HG02678 (cell line): ENCODE results near the gene CDC42SE2.
"Not testable (repeated sequence)": the region's sequence is repeated elsewhere in the genome, so short reads cannot be mapped to it uniquely, and the experiment has no call there.

Source experiments
- ATAC-seq: cut with Tn5 transposase; IDR thresholded peaks from one replicate; pipeline ENCODE4 v1.9.1; 2021; ENCODE audit warnings: mild to moderate bottlenecking, moderate library complexity; ENCODE audit not compliant: unreplicated experiment

CDC42SE2 gene

DNA sequence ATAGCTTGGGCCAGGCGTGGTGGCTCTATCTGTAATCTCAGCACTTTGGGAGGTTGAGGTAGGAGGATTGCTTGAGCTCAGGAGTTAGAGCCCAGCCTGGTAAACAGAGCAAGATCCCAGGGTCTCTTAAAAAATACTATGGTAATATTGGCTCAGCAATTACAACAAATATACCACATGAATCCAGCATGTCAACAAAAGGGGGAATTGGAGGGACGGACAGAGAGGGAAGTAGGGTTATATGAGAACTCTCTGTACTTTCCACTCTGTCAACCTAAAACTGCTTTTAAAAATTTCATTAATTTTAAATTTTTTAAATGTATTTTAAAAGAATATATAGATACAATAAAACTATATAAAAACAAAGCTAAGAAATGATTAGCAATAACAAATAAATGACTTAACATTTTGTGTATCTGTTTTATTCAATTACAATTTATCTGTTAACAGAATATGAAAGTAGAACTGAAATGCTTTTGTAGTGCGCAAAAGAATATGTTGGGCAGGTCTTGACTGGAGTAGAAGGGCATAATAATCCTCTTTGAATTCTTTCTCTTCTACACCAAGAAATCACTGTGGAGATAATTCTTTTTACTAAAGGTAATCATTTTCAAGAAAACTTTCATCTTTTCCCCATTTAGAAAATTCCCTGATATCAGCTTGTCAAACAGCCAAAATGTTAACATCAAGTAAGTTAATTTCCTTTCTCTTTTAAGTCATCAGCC lies 12.9 kb upstream of the CDC42SE2 start:
- ATAC-seq, result no peak

DNA sequence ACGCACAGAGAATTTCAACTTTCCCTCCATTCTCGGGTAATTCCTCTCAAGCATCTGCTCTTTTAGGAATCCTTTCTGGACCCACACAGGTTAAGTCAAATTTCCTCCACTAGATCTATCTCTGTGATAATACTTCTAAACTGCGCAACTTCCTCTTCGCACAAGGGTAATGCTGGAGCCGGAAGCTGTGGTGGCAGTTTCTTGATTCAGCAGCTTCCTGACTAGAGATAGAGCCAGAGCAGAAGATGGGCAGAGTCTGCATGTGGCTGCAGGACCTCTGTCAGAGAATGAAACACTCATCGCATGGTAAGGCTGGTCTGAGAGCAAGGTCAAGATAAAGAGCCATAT lies 11.1 kb upstream of the CDC42SE2 start:
- peak; percentile 88 for ATAC-seq

DNA sequence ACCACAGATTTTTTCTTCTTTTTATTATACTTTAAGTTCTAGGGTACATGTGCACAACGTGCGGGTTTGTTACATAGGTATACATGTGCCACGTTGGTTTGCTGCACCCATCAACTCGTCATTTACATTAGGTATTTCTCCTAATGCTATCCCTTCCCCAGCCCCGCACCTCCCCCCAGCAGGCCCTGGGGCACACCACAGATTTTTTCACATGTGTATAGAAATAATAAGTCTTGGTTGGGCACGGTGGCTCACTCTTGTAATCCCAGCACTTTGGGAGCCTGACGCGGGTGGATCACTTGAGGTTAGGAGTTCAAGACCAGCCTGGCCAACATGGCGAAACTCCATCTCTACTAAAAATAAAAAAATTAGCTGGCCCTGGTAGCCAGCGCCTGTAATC lies 9.8 kb upstream of the CDC42SE2 start:
- ATAC-seq, result not testable (repeated sequence)

DNA sequence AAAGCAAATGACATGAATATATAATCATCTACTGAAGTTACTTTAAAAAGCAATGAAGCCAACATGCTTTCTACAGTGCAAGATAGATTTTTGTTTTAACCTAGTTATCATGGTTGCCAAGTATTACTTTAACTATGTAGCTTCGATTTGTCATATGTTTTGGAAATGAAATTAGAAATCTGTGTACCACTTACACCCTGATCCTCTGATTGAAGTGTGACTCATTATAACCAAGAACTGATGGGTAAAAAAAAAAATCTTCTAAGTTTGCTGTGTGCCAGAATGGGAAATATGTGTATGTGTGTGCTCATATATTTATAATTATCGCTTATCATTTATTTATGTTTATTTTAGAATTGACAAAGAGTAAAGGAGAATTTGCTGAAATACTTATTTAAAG lies 9.1 kb upstream of the CDC42SE2 start:
- ATAC-seq, result no peak

DNA sequence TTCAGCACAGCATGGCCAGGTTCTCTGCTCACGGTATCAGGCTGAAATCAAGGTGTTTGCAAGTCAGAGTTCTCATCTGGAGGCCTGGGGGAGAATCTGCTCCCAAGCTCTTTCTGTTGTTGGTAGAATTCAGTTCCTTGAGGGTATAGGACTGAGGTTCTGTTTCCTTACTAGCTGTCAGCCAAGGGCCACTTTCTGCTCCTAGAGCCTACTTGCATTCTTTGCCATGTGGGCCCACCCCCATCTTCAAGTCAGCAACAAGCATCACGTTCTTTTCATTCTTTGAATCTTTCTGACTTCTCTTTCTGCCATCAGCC lies 7.4 kb upstream of the CDC42SE2 start:
- ATAC-seq, result no peak

DNA sequence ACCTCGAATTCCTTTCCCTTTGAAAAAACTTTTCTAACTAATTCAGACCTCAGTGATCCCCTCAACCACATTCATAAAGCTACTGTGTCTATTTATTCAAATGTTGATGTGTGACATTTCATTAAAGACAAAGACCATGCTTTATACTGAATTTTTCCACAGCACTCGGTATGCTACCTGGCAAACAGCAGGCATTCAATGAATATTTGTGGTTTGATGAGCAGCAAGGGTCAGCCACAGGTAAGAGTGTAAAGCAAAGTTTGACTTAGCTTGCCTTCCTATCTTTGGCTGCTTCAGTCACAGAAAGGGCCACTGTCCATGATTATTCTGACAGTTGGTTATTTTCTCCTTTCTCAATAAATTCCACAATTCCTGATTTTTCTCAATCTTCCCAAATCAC lies 5.1 kb upstream of the CDC42SE2 start:
- ATAC-seq, result no peak

DNA sequence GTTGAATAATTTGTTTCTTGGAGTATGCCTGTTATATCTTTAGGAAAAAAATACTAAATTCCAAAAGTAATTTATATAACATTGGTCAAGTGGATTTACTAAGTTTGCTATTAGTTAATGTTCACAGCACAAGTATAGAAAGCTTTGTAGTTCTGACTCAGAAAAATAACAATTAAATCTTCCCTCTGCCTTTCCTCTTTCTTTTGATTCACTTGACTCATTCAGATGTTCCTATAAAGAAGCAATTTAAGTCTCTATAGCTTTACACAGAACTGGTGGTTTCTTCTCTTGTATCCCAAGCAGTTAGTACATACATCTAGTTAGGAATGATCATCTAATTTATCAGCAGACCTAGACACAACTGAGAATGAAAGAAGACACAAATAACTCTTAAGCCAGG lies 4.5 kb upstream of the CDC42SE2 start:
- ATAC-seq, result no peak

DNA sequence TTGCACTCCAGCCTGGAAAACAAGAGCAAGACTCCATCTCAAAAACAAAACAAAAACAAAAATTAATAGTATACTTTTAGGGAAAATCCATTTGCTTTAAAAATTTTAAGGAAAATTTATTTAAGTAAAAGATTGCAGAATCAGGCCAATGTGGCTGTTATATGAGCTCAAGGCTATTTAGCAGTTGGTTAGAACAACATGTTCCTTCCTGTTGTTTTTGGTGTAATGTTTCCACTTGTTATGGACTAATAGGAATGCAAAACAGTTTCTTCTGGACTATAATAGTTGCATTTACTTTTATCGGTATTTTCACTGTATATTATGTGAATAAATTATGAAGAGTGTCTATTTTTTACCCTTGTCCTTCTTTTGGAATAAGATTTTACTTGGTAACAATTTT lies 3.0 kb upstream of the CDC42SE2 start:
- no peak for ATAC-seq

DNA sequence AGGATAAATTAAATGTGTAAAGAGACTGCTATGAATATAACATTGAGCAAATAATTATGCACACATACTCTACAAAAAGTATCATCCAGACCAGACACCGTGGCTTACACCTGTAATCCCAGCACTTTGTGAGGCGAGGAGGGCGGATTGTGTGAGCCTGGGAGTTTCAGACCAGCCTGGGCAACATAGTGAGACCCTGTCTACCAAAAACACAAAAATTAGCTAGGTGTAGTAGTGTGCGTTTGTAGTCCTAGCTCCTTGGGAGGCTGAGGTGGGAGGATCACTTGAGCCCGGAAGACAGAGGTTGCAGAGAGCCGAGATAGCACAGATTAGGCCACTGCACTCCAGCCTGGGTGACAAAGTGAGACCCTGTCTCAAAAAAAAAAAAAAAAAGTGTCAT lies 2.4 kb upstream of the CDC42SE2 start:
- no peak for ATAC-seq

DNA sequence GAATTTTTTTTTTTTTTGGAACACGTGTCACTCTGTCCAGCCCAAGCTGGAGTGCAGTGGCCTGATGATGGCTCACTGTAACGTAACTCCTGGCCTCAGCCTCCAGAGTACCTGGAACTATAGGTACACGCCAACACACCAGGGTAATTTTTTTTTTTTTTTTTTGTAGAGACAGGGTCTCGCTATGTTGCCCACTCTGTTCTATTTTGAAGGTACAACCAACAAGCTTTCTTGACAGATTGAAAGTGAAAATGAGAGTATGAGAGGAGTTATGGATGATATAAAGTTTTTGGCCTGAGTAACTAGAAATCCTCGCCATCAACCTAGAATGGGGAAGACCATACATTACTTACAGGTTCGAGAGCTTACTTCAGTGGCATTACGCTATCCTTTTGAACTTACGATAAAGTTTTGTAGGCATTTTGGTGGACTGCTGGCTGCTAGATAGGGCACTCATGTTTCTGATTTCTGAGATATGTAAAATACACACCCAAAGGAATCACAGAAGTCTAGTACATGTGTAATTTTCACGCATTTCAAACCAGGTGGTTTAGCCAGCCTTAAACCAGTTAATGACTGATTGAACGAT lies 806 bp upstream of the CDC42SE2 start:
- peak; percentile 11 for ATAC-seq

DNA sequence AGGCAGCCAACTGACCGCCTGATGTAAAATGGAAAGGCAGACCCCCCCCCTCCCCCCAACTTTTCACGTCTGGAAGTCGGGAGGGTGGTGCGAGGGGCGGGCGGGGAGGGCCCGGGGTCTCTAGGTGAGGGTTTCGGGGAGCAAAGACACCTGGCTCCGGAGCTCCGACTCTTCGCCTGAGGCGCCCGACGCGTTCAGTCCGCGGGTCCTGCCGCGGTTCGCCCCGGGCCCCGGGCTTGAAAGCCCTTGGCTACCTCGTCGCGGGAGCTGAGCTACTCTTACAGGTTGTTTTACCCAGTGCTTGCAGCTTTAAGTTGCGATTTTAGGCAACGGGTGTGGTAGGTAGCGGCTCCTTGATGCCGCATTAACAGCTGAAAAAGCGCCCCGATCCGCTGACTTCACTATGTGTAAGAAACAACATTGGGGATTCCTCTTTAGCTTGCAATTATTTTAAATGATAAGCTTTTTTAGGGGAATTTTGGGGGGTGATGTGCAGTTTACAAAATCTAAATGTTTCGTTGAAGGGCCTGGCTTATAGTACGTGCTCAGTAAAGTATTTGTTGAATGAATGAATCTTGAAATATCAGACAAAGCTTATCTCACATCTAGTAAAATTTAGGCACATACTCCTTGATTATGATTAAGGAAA lies 722 bp downstream of the CDC42SE2 start:
- no peak for ATAC-seq

DNA sequence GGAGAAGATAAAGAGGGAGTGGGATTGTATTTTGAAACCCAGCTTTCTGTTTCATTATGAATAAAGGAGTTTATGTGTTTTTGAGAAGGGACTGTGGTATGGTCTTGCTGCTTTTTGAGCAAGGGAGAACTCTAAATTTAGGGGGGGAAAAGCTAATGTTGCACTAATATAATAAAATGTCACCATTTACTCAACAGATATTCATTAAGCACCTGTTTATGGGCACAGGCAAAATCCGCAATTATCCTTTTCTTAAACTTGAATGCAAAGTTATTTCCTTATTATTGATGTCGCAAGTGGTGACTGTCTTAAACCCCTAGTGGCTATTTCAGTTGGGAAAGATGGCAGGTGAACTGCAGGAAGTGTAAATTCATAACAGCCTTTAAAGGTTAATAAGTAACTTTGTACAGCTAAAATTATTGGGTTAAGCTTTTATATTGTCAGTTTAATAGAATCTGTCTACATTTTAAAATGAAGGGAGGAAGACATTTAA lies 1.5 kb downstream of the CDC42SE2 start:
- peak; percentile 27 for ATAC-seq

DNA sequence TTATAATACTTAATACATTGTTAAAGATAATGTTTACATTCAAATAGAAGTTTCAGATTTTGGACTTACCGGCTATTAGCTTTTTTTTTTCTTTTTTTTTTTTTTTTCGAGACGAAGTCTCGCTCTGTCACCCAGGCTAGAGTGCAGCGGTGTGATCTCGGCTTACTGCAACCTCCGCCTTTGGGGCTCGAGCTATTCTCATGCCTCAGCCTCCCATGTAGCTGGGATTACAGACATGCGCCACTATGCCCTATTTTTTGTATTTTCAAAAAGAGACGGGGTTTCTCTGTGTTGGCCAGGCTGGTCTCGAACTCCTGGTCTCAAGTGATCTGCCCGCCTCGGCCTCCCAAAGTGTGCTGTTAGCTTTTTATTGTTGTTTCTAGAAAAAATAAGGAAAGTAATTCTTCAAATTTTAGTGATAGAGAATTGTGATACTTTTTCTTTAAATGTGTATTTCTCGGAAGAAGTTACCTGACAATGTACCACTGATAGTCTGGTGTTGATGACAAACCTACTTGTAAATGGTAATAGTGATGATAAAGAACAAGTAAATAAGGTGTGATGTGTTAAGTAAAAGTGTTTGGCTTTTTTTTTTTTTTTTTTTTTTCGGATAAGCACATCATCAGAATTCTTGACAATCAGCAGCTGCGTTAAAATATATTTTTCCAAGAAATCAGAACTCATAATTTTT lies 2.7 kb downstream of the CDC42SE2 start:
- no peak for ATAC-seq

DNA sequence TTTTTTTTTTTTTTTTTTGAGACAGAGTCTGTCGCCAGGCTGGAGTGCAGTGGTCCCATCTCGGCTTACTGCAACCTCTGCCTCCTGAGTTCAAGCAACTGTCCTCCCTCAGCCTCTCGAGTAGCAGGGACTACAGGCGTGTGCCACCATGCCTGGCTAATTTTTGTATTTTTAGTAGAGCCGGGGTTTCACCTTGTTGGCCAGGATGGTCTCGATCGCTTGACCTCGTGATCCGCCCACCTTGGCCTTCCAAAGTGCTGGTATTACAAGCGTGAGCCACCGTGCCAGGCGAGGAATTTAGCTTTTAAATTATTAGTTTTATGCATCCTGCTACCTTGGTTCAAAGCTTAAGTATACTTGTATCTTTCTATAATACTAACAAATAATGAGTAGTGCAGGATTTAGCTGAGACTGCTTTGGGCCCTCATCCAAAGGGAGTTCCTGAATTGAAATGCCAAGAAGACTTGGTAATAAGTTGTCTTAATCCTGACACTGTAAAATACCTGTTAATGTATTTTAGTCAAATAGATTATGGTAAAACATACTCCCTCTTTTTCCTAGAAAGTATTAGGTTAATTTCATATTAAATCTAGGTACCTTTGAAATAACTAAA lies 5.0 kb downstream of the CDC42SE2 start:
- ATAC-seq, result no peak

DNA sequence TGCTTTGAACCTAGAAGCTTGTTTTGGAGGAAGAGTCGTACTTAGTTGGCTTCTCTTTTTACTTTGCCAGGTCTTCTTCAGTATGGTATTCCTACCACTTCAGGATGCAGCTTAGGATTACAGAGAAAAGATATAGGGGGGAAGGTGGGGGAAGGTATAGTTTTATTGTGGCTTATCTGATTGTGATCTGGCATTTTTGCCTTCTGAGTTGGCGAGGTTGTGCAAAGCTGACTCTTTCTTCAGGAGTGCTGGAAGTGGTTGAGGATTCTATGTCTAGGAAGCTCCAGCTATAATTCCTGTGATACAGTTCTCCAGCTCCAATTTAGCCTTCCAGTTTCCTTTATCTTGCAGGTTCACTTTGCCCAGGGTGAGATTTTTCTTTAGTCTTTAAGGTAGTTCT lies 7.0 kb downstream of the CDC42SE2 start:
- ATAC-seq, result no peak

DNA sequence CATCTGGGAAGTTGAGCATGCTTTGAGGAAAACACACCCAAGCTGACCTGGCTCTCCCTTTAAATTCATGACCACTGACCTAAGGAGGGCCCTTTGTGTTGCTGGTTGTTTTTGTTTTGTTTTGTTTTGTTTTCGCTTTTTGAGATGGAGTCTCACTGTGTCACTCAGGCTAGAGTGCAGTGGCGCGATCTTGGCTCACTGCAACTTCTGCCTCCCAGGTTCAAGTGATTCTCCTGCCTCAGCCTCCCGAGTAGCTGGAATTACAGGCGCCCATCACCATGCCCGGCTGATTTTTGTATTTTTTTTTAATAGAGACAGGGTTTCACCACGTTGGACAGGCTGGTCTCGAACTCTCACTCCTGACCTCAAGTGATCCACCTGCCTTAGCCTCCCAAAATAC lies 8.0 kb downstream of the CDC42SE2 start:
- ATAC-seq, result not testable (repeated sequence)

DNA sequence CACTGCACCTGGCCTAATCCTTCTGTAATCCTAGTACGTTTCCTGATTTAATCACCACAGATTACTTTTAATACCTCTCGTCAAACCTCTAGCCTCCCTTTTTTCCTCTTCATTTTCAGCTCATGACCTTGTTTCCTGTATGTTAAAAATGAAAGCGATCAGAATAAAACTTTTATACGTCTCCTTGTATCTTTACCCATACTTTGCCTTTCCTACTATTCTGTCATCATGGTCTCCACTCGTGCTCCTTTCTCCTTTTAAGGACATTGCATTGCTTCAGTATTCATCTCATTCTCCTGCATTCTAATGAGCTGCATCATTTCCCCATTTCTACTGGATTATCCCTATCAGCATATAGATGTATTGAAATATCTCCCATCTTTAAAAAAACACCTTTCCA lies 8.5 kb downstream of the CDC42SE2 start:
- ATAC-seq, result no peak

DNA sequence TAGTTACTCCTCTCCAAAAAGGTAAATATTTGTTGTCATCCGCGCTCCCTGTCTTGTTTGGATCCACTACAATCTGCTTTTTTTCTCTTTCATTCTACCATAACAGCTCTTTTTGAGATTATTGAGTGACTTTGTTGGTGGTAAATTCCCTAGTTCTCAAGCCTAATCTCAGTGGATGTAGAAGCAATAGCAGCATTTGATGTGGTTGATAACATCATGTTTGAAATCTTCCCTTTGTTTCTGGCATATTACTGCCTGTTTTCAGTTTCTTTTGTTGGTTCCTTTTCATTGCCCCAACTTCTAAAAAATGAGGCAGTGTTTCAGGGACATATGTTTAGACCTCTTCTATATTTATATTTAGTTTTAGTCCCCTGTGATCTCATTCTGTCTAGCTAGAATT lies 8.9 kb downstream of the CDC42SE2 start:
- peak; percentile 35 for ATAC-seq

DNA sequence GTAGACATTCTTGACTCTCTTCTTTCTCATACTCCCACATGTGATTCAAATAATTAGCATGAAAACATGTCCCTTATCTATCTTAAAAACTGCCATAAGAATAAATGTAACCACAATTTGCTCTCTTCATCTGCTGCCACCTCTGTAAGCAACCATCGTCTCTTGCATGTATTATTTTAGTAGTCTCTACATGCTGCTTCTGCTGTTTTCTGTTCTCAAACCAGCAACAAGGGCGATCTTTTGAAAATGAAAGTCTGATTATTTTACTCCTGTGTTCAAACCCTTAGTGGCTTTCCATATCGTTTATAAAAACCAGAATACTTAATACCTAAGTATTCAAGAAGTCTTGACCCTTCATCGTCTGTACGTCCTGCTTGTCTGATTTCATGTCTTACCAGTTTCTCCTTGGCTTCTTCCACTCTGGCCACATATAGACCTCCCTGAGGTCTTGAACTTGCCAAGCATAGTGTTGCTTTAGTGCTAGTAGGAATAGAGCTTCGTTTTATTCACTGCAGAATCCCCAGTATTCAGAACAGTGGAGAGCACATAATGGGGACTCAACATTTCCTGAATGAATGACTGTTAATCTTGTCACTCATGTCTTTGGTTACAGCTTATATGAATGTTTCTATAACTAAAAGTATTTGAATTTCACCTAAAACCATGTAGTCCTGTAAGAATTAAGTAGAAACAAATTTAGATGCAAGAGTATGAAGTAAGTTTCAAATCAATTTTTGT lies 10.6 kb downstream of the CDC42SE2 start:
- ATAC-seq, result peak; percentile 32

DNA sequence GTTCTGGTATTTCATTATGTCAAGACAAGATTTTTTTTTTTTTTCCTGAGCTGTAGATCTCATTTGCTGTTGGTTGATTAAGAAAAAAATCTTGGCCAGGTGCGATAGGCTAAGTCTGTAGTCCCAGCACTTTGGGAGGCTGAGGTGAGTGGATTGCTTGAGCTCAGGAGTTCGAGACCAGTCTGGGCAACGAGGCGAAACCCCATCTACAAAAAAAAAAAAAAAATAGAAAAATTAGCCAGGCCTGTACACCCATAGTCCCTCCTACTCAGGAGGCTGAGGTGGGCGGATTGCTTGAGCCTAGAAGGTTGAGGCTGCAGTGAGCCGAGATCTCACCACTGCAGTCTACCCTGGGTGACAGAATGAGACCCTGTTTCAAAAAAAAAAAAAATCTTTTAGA lies 12.2 kb downstream of the CDC42SE2 start:
- no peak for ATAC-seq

DNA sequence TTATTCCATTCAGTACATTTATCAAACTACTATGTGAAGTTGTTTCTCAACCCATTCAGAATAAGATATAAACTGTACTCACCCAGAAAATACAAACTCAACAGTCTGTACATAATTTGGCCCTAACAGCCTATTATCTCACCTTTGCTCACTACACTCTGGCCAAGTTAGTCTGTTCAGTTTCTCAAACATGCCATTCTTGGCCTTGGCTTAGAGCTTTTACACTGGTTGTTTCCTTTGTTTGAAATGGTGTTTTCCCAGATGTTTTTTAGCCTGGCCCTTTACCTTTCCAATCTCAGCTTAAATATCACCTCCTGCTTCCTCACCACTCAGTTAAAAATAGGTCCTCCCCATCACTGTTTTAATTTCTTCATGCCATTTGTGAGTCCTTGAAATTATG lies 13.6 kb downstream of the CDC42SE2 start:
- ATAC-seq, result no peak
